ENCODE data around the gene MICB. TPM values are rescaled to one million over a fixed set of nuclear protein-coding genes. Genes with fewer than 3 reads are reported as not detected.
"Not testable (repeated sequence)": the region's sequence is repeated elsewhere in the genome, so short reads cannot be mapped to it uniquely, and the experiment has no call there.

The MICB gene
- total RNA-seq, 1 experiment from 2014 or later: 21.7 TPM

DNA sequence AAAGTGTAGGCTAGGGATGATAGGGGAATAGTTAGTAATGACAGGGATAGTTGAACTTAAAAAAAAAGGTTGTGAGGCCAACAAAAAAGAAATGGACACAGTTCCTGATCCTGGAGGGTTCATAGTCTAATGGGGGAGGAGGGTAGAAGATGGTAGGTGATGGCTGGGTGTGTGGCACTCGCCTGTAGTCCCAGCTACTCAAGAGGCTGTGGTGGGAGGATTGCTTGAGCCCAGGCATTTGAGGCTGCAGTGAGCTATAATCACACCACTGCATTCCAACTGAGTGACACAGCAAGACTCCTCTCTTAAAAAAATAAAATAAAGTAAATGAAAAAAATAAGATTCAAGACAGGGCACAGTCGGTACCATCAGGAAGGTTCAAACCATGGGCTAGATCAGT is 2.4 kb upstream of the MICB start:
- Histone ChIP-seq H3K9me3 (ENCODE audit: control insufficient read depth in 1 of 2, insufficient read depth in 1 of 2, low read depth in 1 of 2, low read length in 2 of 2) (no peaks in the 10 kb centered on the region), H3K36me3 (ENCODE audit: control insufficient read depth in 1 of 2, insufficient read depth in 2 of 2, low read length in 2 of 2) (no peaks in the 10 kb centered on the region), H3K79me2 (ENCODE audit: insufficient read depth, low read length) (peaks cover 14% of the 10 kb centered on the region), H3K27me3 (ENCODE audit: insufficient read depth, low read length) (no peaks in the 10 kb centered on the region), H3K9ac (ENCODE audit: low read length) (peak overlapping the region; percentile 80), H3K4me1 (ENCODE audit: control insufficient read depth in 1 of 2, insufficient read depth in 2 of 2, low read length in 2 of 2) (peaks cover 29 to 51% of the 10 kb centered on the region in 2 experiments), H4K20me1 (ENCODE audit: insufficient read depth) (no peaks in the 10 kb centered on the region), H3K4me2 (ENCODE audit: low read length) (peak overlapping the region; percentile 98), H3K27ac (ENCODE audit: low read depth, low read length) (peak overlapping the region; percentile 76), H3K9me2 (ENCODE audit: insufficient read depth) (no peaks in the 10 kb centered on the region), H3K4me3 (replicated peaks in 1 of 2; ENCODE audit: low read depth in 1 of 2, low read length in 2 of 2) (peak overlapping the region; percentile 74 to 88), H2AFZ (ENCODE audit: low read depth, low read length, poor library complexity, severe bottlenecking) (no peak overlapping the region)
- TSS peak; percentile 25 for BruUV-seq (replicated peaks)
- RAD21 ChIA-PET (ENCODE audit: low non-redundant PET in 1 of 2, low total read pairs in 2 of 2, uncharacterized antibody in 2 of 2, unreplicated experiment in 2 of 2): interaction anchor here in 1 of 2 experiments (1.2 kb wide), 1 partner anchor 103 kb away, joined by 3 read pairs; no protein-coding TSS in a partner anchor
- CTCF ChIA-PET: interaction anchor here (1.0 to 4.6 kb wide), 4 partner anchors 23 to 103 kb away, joined by 3 to 16 read pairs (median 4); partner anchors contain the start of gene DDX39B
- no peak for DNase-seq (ENCODE audit: low read depth, low spot score)
- peak; percentile 20 for ATAC-seq
- intact Hi-C loops (cut with micrococcal nuclease): loop anchor here (2.0 kb wide), 2 partner anchors 51 to 103 kb away; partner anchors contain the start of genes ATP6V1G2 and NFKBIL1
- POLR2A ChIA-PET: interaction anchor here (0.8 to 2.0 kb wide), 6 partner anchors 27 to 103 kb away, joined by 3 to 10 read pairs (median 3); partner anchors contain the start of gene DDX39B
- TF ChIP-seq ZNF274 (IDR thresholded peaks at IDR 0.05; ENCODE audit: low read depth, low read length) (no peak), EZH2phosphoT487 (IDR thresholded peaks at IDR 0.05; ENCODE audit: borderline replicate concordance) (no peak), SRF (IDR thresholded peaks at IDR 0.05; ENCODE audit: low read depth) (no peak), ZFX (IDR thresholded peaks at IDR 0.05) (no peak), EGR1 (IDR thresholded peaks at IDR 0.05; ENCODE audit: low read depth) (no peak), SIN3A (IDR thresholded peaks at IDR 0.05; ENCODE audit: low read depth) (no peak), CBX3 (IDR thresholded peaks at IDR 0.05; ENCODE audit: low read depth) (no peak), JUND (IDR thresholded peaks at IDR 0.05) (no peak), ELF1 (IDR thresholded peaks at IDR 0.05; ENCODE audit: borderline replicate concordance, low read depth) (no peak), CEBPB (IDR thresholded peaks at IDR 0.05; ENCODE audit: low read depth) (no peak), SP1 (IDR thresholded peaks at IDR 0.05; ENCODE audit: low read depth) (no peak), FOSL1 (IDR thresholded peaks at IDR 0.05; ENCODE audit: low read depth) (no peak), RAD21 (IDR thresholded peaks at IDR 0.05; ENCODE audit: low read depth) (no peak)
- TF ChIP-seq, protein P1, sequence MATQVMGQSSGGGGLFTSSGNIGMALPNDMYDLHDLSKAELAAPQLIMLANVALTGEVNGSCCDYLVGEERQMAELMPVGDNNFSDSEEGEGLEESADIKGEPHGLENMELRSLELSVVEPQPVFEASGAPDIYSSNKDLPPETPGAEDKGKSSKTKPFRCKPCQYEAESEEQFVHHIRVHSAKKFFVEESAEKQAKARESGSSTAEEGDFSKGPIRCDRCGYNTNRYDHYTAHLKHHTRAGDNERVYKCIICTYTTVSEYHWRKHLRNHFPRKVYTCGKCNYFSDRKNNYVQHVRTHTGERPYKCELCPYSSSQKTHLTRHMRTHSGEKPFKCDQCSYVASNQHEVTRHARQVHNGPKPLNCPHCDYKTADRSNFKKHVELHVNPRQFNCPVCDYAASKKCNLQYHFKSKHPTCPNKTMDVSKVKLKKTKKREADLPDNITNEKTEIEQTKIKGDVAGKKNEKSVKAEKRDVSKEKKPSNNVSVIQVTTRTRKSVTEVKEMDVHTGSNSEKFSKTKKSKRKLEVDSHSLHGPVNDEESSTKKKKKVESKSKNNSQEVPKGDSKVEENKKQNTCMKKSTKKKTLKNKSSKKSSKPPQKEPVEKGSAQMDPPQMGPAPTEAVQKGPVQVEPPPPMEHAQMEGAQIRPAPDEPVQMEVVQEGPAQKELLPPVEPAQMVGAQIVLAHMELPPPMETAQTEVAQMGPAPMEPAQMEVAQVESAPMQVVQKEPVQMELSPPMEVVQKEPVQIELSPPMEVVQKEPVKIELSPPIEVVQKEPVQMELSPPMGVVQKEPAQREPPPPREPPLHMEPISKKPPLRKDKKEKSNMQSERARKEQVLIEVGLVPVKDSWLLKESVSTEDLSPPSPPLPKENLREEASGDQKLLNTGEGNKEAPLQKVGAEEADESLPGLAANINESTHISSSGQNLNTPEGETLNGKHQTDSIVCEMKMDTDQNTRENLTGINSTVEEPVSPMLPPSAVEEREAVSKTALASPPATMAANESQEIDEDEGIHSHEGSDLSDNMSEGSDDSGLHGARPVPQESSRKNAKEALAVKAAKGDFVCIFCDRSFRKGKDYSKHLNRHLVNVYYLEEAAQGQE (IDR thresholded peaks at IDR 0.05; ENCODE audit: low read depth): no peak
- TF ChIP-seq, protein P2, sequence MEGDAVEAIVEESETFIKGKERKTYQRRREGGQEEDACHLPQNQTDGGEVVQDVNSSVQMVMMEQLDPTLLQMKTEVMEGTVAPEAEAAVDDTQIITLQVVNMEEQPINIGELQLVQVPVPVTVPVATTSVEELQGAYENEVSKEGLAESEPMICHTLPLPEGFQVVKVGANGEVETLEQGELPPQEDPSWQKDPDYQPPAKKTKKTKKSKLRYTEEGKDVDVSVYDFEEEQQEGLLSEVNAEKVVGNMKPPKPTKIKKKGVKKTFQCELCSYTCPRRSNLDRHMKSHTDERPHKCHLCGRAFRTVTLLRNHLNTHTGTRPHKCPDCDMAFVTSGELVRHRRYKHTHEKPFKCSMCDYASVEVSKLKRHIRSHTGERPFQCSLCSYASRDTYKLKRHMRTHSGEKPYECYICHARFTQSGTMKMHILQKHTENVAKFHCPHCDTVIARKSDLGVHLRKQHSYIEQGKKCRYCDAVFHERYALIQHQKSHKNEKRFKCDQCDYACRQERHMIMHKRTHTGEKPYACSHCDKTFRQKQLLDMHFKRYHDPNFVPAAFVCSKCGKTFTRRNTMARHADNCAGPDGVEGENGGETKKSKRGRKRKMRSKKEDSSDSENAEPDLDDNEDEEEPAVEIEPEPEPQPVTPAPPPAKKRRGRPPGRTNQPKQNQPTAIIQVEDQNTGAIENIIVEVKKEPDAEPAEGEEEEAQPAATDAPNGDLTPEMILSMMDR (IDR thresholded peaks at IDR 0.05 in 2 of 3, conservative IDR thresholded peaks at IDR 0.05 in 1 of 3; ENCODE audit: borderline replicate concordance in 1 of 3, insufficient read depth in 1 of 3, low read depth in 2 of 3, low read length in 2 of 3): no peak

DNA sequence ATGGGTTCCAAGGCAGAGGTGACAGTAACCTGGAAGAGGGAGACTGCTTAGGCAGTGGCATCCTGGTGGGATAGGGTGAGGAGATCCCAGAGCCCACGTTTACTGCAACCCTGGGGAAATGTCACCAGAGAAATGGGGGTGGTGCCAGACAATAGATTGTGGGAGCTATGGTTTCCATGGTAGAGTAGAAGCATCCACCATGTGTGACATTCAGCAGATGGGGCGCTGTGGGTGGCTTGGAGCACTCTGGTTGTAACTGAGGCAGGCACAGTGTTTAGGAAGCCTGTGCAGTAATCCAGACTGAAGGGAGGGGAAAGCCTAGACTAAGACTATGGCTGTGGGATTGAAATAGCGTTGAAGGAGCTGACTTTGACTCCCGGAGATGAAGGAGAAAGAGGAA is 1.1 kb upstream of the MICB start:
- H3K27me3 ChIP-seq (ENCODE audit: insufficient read depth, low read length); H2AFZ ChIP-seq (ENCODE audit: low read depth, low read length, poor library complexity, severe bottlenecking); ATAC-seq; H3K36me3 ChIP-seq (ENCODE audit: control insufficient read depth in 1 of 2, insufficient read depth in 2 of 2, low read length in 2 of 2); H3K9me2 ChIP-seq (ENCODE audit: insufficient read depth); BruUV-seq (replicated peaks); intact Hi-C loops (cut with micrococcal nuclease); H3K9me3 ChIP-seq (ENCODE audit: control insufficient read depth in 1 of 2, insufficient read depth in 1 of 2, low read depth in 1 of 2, low read length in 2 of 2); RAD21 ChIA-PET (ENCODE audit: low non-redundant PET in 1 of 2, low total read pairs in 2 of 2, uncharacterized antibody in 2 of 2, unreplicated experiment in 2 of 2); DNase-seq (ENCODE audit: low read depth, low spot score); H4K20me1 ChIP-seq (ENCODE audit: insufficient read depth); CTCF ChIA-PET; H3K4me3 ChIP-seq (replicated peaks in 1 of 2; ENCODE audit: low read depth in 1 of 2, low read length in 2 of 2): not testable (repeated sequence)
- POLR2A ChIA-PET: interaction anchor here (1.0 kb wide), 1 partner anchor 94 kb away, joined by 5 read pairs; no protein-coding TSS in a partner anchor
- H3K4me2 ChIP-seq (ENCODE audit: low read length): peak overlapping the region; percentile 87
- peak overlapping the region; percentile 67 for H3K9ac ChIP-seq (ENCODE audit: low read length)
- peak overlapping the region; percentile 53 for H3K27ac ChIP-seq (ENCODE audit: low read depth, low read length)
- peaks cover 27 to 48% of the 10 kb centered on the region in 2 experiments for H3K4me1 ChIP-seq (ENCODE audit: control insufficient read depth in 1 of 2, insufficient read depth in 2 of 2, low read length in 2 of 2)
- H3K79me2 ChIP-seq (ENCODE audit: insufficient read depth, low read length): peaks cover 26% of the 10 kb centered on the region

All from HCT116 (cell line).